ENCODE measurements around the gene WDPCP.
"Not testable (repeated sequence)": the region's sequence is repeated elsewhere in the genome, so short reads cannot be mapped to it uniquely, and the experiment has no call there.

WDPCP gene

DNA sequence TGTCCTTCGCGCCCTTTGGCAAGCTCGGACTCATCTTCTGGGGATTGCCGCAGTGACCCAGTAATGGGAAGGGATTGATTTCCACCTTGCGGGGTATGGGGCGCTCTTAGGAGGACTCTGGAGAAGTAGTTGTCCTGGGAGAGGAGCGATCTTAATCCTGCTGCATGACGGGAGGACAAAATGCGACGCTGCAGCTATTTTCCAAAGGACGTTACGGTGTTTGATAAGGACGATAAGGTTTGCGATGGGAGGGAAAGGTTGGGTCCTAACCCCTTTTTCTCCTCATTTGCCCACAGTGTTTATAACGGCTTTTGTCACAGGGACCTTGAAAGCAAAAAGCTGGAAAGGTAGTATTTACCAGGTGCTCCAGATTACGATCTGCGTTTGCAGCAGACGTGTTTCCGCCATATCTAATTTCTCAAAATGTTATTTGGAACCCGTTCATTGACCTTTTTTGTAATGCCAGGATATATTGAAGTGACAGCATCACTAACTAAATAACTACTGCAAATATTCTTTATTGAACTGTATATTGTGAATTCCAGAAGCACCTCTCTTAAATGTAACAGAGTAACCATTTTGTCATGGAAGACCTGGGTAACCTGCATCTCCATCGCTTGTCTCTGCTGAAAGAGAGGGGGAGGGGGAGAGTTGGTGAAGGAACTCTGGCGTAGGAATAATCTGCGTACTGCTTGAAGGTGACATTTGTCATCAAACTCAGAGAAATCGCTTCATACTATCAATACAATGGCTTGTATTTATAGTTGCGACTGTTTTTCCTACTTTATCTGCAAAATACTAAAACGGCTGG is 1.1 kb upstream of the WDPCP start:
- WGBS: 3% methylated on average over 21 of the region's 26 CpGs
- no peaks in the 10 kb centered on the region for H3K9me3 ChIP-seq (ENCODE audit: insufficient read depth, low read depth, low read length)
- H3K4me1 ChIP-seq (ENCODE audit: insufficient read depth, low read length): peaks cover 20% of the 10 kb centered on the region
- peak overlapping the region; percentile 90 for H3K27ac ChIP-seq (ENCODE audit: low read depth, low read length)
- H3K9ac ChIP-seq (ENCODE audit: low read depth, low read length): peak overlapping the region; percentile 85
- H3K36me3 ChIP-seq (ENCODE audit: insufficient read depth, low read length): peaks cover 32% of the 10 kb centered on the region
- peak overlapping the region; percentile 92 for H3K4me3 ChIP-seq (ENCODE audit: low read length)
- no peaks in the 10 kb centered on the region for H3K27me3 ChIP-seq (ENCODE audit: insufficient read depth, low read length)

- Histone ChIP-seq H3K27me3 (ENCODE audit: insufficient read depth, low read length) (no peaks in the 10 kb centered on the region), H3K9ac (ENCODE audit: low read depth, low read length) (peak overlapping the region; percentile 58), H3K27ac (ENCODE audit: low read depth, low read length) (peak overlapping the region; percentile 73; the same call in 1 of the 2 replicates), H3K4me1 (ENCODE audit: insufficient read depth, low read length) (peaks cover 20% of the 10 kb centered on the region), H3K36me3 (ENCODE audit: insufficient read depth, low read length) (peaks cover 21% of the 10 kb centered on the region), H3K4me3 (ENCODE audit: low read length) (peak overlapping the region; percentile 92), H3K9me3 (ENCODE audit: insufficient read depth, low read depth, low read length) (no peaks in the 10 kb centered on the region)
- WGBS: 1% methylated on average over 33 of the region's 33 CpGs
Measured at GRCh38 chr2:63587814-63588384, 378 bp downstream of the WDPCP start.

DNA sequence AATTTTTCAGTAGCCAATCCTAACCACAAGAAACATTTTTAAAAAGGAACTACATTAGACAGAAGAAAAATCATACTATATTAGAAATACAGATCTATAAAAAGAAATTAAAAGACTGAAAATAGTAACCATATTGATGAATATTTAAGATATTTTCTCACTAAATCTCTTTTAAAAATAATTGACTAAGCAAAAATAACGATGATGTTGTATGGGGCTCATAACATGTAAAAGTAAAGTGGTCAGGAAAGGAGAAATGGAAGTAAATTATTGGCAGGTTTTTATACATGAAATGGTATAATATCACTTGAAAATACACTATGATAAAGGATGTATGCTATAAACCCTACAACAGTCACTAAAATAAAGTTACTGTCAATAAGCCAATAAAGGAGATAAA is 5.4 kb downstream of the WDPCP start:
- H3K36me3 ChIP-seq (ENCODE audit: insufficient read depth, low read length): no peaks in the 10 kb centered on the region
- WGBS: 100% methylated on average over 1 of the region's 1 CpG
- H3K27ac ChIP-seq (ENCODE audit: low read depth, low read length): no peak overlapping the region
- H3K4me1 ChIP-seq (ENCODE audit: insufficient read depth, low read length): peaks cover 11% of the 10 kb centered on the region
- no peaks in the 10 kb centered on the region for H3K27me3 ChIP-seq (ENCODE audit: insufficient read depth, low read length)
- H3K9ac ChIP-seq (ENCODE audit: low read depth, low read length): no peak overlapping the region
- no peak overlapping the region for H3K4me3 ChIP-seq (ENCODE audit: low read length)
- H3K9me3 ChIP-seq (ENCODE audit: insufficient read depth, low read depth, low read length): no peaks in the 10 kb centered on the region

GRCh38 chr2:63581298-63581961 is 6.8 kb downstream of the WDPCP start:
- no peak overlapping the region for H3K27ac ChIP-seq (ENCODE audit: low read depth, low read length)
- WGBS: 95% methylated on average over 5 of the region's 5 CpGs
- H3K36me3 ChIP-seq (ENCODE audit: insufficient read depth, low read length): no peaks in the 10 kb centered on the region

GRCh38 chr2:63580651-63581297 is 7.5 kb downstream of the WDPCP start:
- 89% methylated on average over 4 of the region's 4 CpGs for WGBS
- Histone ChIP-seq H3K36me3 (ENCODE audit: insufficient read depth, low read length) (no peaks in the 10 kb centered on the region), H3K4me1 (ENCODE audit: insufficient read depth, low read length) (peaks cover 6% of the 10 kb centered on the region; the same call in 1 of the 2 replicates), H3K9ac (ENCODE audit: low read depth, low read length) (no peak overlapping the region), H3K27ac (ENCODE audit: low read depth, low read length) (no peak overlapping the region), H3K4me3 (ENCODE audit: low read length) (no peak overlapping the region), H3K27me3 (ENCODE audit: insufficient read depth, low read length) (no peaks in the 10 kb centered on the region), H3K9me3 (ENCODE audit: insufficient read depth, low read depth, low read length) (no peaks in the 10 kb centered on the region)

More at GRCh38 chr2:63581298-63581961, 6.8 kb downstream of the WDPCP start:
- Histone ChIP-seq H3K9me3 (ENCODE audit: insufficient read depth, low read depth, low read length) (no peaks in the 10 kb centered on the region), H3K4me1 (ENCODE audit: insufficient read depth, low read length) (peaks cover 6% of the 10 kb centered on the region; the same call in 1 of the 2 replicates), H3K9ac (ENCODE audit: low read depth, low read length) (no peak overlapping the region), H3K4me3 (ENCODE audit: low read length) (no peak overlapping the region), H3K27me3 (ENCODE audit: insufficient read depth, low read length) (no peaks in the 10 kb centered on the region)

DNA sequence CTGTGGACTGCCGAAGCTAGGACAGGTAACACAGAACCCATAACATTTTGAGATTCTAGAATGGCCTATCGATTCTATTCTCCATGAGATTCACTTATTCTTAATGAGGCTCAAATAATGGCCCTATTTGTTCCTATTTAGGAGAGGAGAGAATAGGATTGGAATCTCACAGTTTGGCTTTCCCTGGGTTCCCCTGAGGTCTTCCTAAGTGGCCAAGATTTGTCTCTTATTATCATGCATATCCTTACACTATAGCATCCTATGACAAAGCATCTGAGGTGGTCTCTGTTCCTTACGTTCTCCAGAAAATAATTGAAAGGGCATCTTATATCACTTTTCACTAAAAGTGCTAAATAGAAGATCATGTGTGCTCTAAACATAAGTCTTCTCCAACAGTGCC is 9.5 kb downstream of the WDPCP start:
- Histone ChIP-seq H3K36me3 (ENCODE audit: insufficient read depth, low read length) (no peaks in the 10 kb centered on the region), H3K27me3 (ENCODE audit: insufficient read depth, low read length) (no peaks in the 10 kb centered on the region), H3K4me1 (ENCODE audit: insufficient read depth, low read length) (peaks cover 6% of the 10 kb centered on the region; the same call in 1 of the 2 replicates), H3K4me3 (ENCODE audit: low read length) (no peak overlapping the region), H3K9ac (ENCODE audit: low read depth, low read length) (no peak overlapping the region), H3K27ac (ENCODE audit: low read depth, low read length) (peak overlapping the region; percentile 32; the same call in 1 of the 2 replicates), H3K9me3 (ENCODE audit: insufficient read depth, low read depth, low read length) (peaks cover 13% of the 10 kb centered on the region)
- WGBS: 78% methylated on average over 3 of the region's 3 CpGs

GRCh38 chr2:63576546-63576945 is 11.7 kb downstream of the WDPCP start:
- H3K27me3 ChIP-seq (ENCODE audit: insufficient read depth, low read length): no peaks in the 10 kb centered on the region
- H3K27ac ChIP-seq (ENCODE audit: low read depth, low read length): no peak overlapping the region
- H3K4me3 ChIP-seq (ENCODE audit: low read length): no peak overlapping the region
- H3K9ac ChIP-seq (ENCODE audit: low read depth, low read length): no peak overlapping the region
- H3K36me3 ChIP-seq (ENCODE audit: insufficient read depth, low read length): no peaks in the 10 kb centered on the region
- H3K9me3 ChIP-seq (ENCODE audit: insufficient read depth, low read depth, low read length): peaks cover 13% of the 10 kb centered on the region
- peaks cover 6% of the 10 kb centered on the region; the same call in 1 of the 2 replicates for H3K4me1 ChIP-seq (ENCODE audit: insufficient read depth, low read length)

DNA sequence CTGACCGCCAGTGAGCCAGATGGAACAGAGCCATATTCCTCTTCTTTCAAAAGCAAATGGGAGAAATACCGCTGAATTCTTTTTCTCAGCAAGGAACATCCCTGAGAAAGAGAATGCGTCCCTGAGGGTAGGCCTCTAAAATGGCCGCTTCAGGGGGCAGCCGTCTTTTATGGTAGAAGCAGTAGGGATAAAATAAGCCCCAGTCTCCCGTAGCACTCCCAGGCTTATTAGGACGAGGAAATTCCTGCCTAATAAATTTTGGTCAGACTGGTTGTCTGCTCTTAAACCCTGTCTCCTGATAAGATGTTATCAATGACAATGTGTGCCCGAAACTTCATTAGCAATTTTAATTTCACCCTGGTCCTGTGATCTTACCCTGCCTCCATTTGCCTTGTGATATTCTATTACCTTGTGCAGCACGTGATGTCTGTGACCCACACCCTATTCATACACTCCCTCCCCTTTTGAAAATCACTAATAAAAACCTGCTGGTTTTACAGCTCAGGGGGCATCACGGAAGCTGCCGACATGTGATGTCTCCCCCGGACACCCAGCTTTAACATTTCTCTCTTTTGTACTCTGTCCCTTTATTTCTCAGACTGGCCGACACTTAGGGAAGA is 14.4 kb downstream of the WDPCP start:
- not testable (repeated sequence) for H3K36me3 ChIP-seq (ENCODE audit: insufficient read depth, low read length); H3K9ac ChIP-seq (ENCODE audit: low read depth, low read length); H3K4me3 ChIP-seq (ENCODE audit: low read length); H3K27me3 ChIP-seq (ENCODE audit: insufficient read depth, low read length); H3K4me1 ChIP-seq (ENCODE audit: insufficient read depth, low read length)
- 79% methylated on average over 13 of the region's 13 CpGs for WGBS
- peak overlapping the region; percentile 84; the same call in 1 of the 2 replicates for H3K27ac ChIP-seq (ENCODE audit: low read depth, low read length)
- peaks cover 13% of the 10 kb centered on the region for H3K9me3 ChIP-seq (ENCODE audit: insufficient read depth, low read depth, low read length)

GRCh38 chr2:63573026-63573425 is 15.3 kb downstream of the WDPCP start:
- not testable (repeated sequence) for H3K4me3 ChIP-seq (ENCODE audit: low read length); H3K27me3 ChIP-seq (ENCODE audit: insufficient read depth, low read length); H3K9ac ChIP-seq (ENCODE audit: low read depth, low read length); H3K4me1 ChIP-seq (ENCODE audit: insufficient read depth, low read length); H3K36me3 ChIP-seq (ENCODE audit: insufficient read depth, low read length)
- H3K27ac ChIP-seq (ENCODE audit: low read depth, low read length): peak overlapping the region; percentile 84; the same call in 1 of the 2 replicates
- H3K9me3 ChIP-seq (ENCODE audit: insufficient read depth, low read depth, low read length): peaks cover 17% of the 10 kb centered on the region
- 100% methylated on average over 3 of the region's 3 CpGs for WGBS

DNA sequence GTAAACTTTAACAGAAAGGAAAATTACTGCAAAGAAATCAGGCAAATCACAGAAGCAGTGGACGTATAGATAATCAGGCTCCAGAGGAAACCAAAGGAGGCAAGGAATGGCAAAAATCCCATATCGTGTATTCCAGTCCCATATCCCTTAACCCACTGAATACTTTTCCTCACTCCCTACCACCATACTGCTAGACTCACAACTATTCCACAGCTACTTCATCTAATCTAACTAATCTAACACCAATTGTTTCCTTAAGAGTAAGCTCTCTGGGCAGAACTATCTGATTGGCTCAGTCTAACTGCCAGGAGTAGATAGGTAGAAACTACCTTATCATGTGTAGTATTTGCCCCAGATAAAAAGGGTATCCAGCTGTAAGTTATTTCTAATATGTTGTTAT is 16.3 kb downstream of the WDPCP start:
- Histone ChIP-seq H3K36me3 (ENCODE audit: insufficient read depth, low read length) (no peaks in the 10 kb centered on the region), H3K27ac (ENCODE audit: low read depth, low read length) (no peak overlapping the region), H3K9ac (ENCODE audit: low read depth, low read length) (no peak overlapping the region), H3K9me3 (ENCODE audit: insufficient read depth, low read depth, low read length) (peaks cover 25% of the 10 kb centered on the region), H3K4me3 (ENCODE audit: low read length) (no peak overlapping the region), H3K27me3 (ENCODE audit: insufficient read depth, low read length) (no peaks in the 10 kb centered on the region), H3K4me1 (ENCODE audit: insufficient read depth, low read length) (no peaks in the 10 kb centered on the region)
- WGBS: 90% methylated on average over 2 of the region's 2 CpGs

Measured in HUES64 (cell line).